ENCODE measurements around the gene NFIL3.
A peak's percentile ranks its signal among the peaks of the same experiment; 100 is the strongest.

NFIL3 gene

GRCh38 chr9:91420501-91421127, 3.0 kb downstream of the NFIL3 start:
- DNase-seq (ENCODE audit: low spot score), result no peak
- H3K9me3 ChIP-seq (replicated peaks in 1 of 2; ENCODE audit: control insufficient read depth in 2 of 2, insufficient read depth in 1 of 2, low read depth in 1 of 2, low read length in 2 of 2), result peaks cover 0 to 8% of the 10 kb centered on the region in 2 donors
- no peak overlapping the region for H2BK5ac ChIP-seq (ENCODE audit: low read length)
- WGBS, 2 donors (ENCODE audit: extremely low coverage in 2 of 2, insufficient read length in 2 of 2, insufficient replicate concordance in 1 of 2), result no CpG with 5 or more reads among the region's 16 CpGs
- H3K4me3 ChIP-seq (ENCODE audit: low read length in 2 of 2), result peak overlapping the region; percentile 68 to 82
- H3K9ac ChIP-seq (ENCODE audit: low read depth, low read length, poor library complexity), result peak overlapping the region; percentile 63
- no peak overlapping the region for H3K27ac ChIP-seq (replicated peaks; ENCODE audit: low read length)
- no peak overlapping the region for H4K91ac ChIP-seq (ENCODE audit: low read depth, low read length, poor library complexity)
- no peak overlapping the region for H2BK15ac ChIP-seq (ENCODE audit: low read length)
- peak overlapping the region; percentile 75 for H3K18ac ChIP-seq (ENCODE audit: low read length)
- peak overlapping the region; percentile 95 for H2AFZ ChIP-seq (ENCODE audit: low read length)
- no peak overlapping the region for H2BK12ac ChIP-seq (ENCODE audit: low read length)
- no peak overlapping the region for H4K8ac ChIP-seq (ENCODE audit: low read depth, low read length)
- no peak overlapping the region for H2AK5ac ChIP-seq (ENCODE audit: low read depth, low read length)
- no peak overlapping the region for H3K14ac ChIP-seq (ENCODE audit: low read length)
- no peak overlapping the region for H3K23ac ChIP-seq (ENCODE audit: low read depth, low read length, poor library complexity)
- no peak overlapping the region for H3K4ac ChIP-seq (ENCODE audit: low read length)
- H2BK120ac ChIP-seq (ENCODE audit: low read depth, low read length), result no peak overlapping the region
- H3K4me2 ChIP-seq (ENCODE audit: insufficient read depth, low read length, poor library complexity, severe bottlenecking), result peak overlapping the region; percentile 77
- H3K4me1 ChIP-seq (ENCODE audit: control insufficient read depth in 2 of 2, insufficient read depth in 1 of 2, low read depth in 1 of 2, low read length in 2 of 2), result peaks cover 4 to 7% of the 10 kb centered on the region in 2 donors
- peaks cover 1% of the 10 kb centered on the region for H3K79me1 ChIP-seq (ENCODE audit: low read depth, low read length)
- no peaks in the 10 kb centered on the region for H3K36me3 ChIP-seq (replicated peaks in 1 of 2; ENCODE audit: control insufficient read depth in 2 of 2, insufficient read depth in 2 of 2, low read length in 2 of 2)
- H3K27me3 ChIP-seq (ENCODE audit: control insufficient read depth in 3 of 3, insufficient read depth in 3 of 3, low read depth in 1 of 3, low read length in 3 of 3), result peaks cover 0 to 16% (median 15%) of the 10 kb centered on the region in 3 experiments

GRCh38 chr9:91419222-91420191, 4.1 kb downstream of the NFIL3 start:
- Histone ChIP-seq H3K4me2 (ENCODE audit: insufficient read depth, low read length, poor library complexity, severe bottlenecking) (no peak overlapping the region), H4K91ac (ENCODE audit: low read depth, low read length, poor library complexity) (no peak overlapping the region), H3K27me3 (ENCODE audit: control insufficient read depth in 3 of 3, insufficient read depth in 3 of 3, low read depth in 1 of 3, low read length in 3 of 3) (peaks cover 0 to 5% (median 4%) of the 10 kb centered on the region in 3 experiments), H3K14ac (ENCODE audit: low read length) (no peak overlapping the region), H2BK15ac (ENCODE audit: low read length) (no peak overlapping the region), H3K4me3 (ENCODE audit: low read length in 2 of 2) (no peak overlapping the region), H3K9me3 (replicated peaks in 1 of 2; ENCODE audit: control insufficient read depth in 2 of 2, insufficient read depth in 1 of 2, low read depth in 1 of 2, low read length in 2 of 2) (no peaks in the 10 kb centered on the region), H2AK5ac (ENCODE audit: low read depth, low read length) (no peak overlapping the region), H3K18ac (ENCODE audit: low read length) (no peak overlapping the region), H3K36me3 (replicated peaks in 1 of 2; ENCODE audit: control insufficient read depth in 2 of 2, insufficient read depth in 2 of 2, low read length in 2 of 2) (no peaks in the 10 kb centered on the region), H4K8ac (ENCODE audit: low read depth, low read length) (no peak overlapping the region), H3K9ac (ENCODE audit: low read depth, low read length, poor library complexity) (no peak overlapping the region), H2AFZ (ENCODE audit: low read length) (no peak overlapping the region), H3K23ac (ENCODE audit: low read depth, low read length, poor library complexity) (no peak overlapping the region), H2BK120ac (ENCODE audit: low read depth, low read length) (no peak overlapping the region), H3K27ac (replicated peaks; ENCODE audit: low read length) (no peak overlapping the region), H3K4ac (ENCODE audit: low read length) (no peak overlapping the region), H2BK12ac (ENCODE audit: low read length) (no peak overlapping the region), H3K4me1 (ENCODE audit: control insufficient read depth in 2 of 2, insufficient read depth in 1 of 2, low read depth in 1 of 2, low read length in 2 of 2) (peaks cover 2 to 7% of the 10 kb centered on the region in 2 donors), H3K79me1 (ENCODE audit: low read depth, low read length) (peaks cover 1% of the 10 kb centered on the region), H2BK5ac (ENCODE audit: low read length) (no peak overlapping the region)
- no peak for DNase-seq (ENCODE audit: low spot score)
- no CpG with 5 or more reads among the region's 10 CpGs for WGBS, 2 donors (ENCODE audit: extremely low coverage in 2 of 2, insufficient read length in 2 of 2, insufficient replicate concordance in 1 of 2)

- H3K4ac ChIP-seq (ENCODE audit: low read length), result no peak overlapping the region
- no peak overlapping the region for H3K4me3 ChIP-seq (ENCODE audit: low read length in 2 of 2)
- no peaks in the 10 kb centered on the region for H3K36me3 ChIP-seq (replicated peaks in 1 of 2; ENCODE audit: control insufficient read depth in 2 of 2, insufficient read depth in 2 of 2, low read length in 2 of 2)
- H3K79me1 ChIP-seq (ENCODE audit: low read depth, low read length), result peaks cover 1% of the 10 kb centered on the region
- no peak overlapping the region for H3K9ac ChIP-seq (ENCODE audit: low read depth, low read length, poor library complexity)
- H3K27ac ChIP-seq (replicated peaks; ENCODE audit: low read length), result no peak overlapping the region
- no peak overlapping the region for H4K8ac ChIP-seq (ENCODE audit: low read depth, low read length)
- no peak overlapping the region for H2BK120ac ChIP-seq (ENCODE audit: low read depth, low read length)
- H3K18ac ChIP-seq (ENCODE audit: low read length), result no peak overlapping the region
- H3K4me1 ChIP-seq (ENCODE audit: control insufficient read depth in 2 of 2, insufficient read depth in 1 of 2, low read depth in 1 of 2, low read length in 2 of 2), result peaks cover 2 to 7% of the 10 kb centered on the region in 2 donors
- no peak for DNase-seq (ENCODE audit: low spot score)
- H2BK15ac ChIP-seq (ENCODE audit: low read length), result no peak overlapping the region
- no peak overlapping the region for H2BK5ac ChIP-seq (ENCODE audit: low read length)
- peaks cover 0 to 3% (median 0%) of the 10 kb centered on the region in 3 experiments for H3K27me3 ChIP-seq (ENCODE audit: control insufficient read depth in 3 of 3, insufficient read depth in 3 of 3, low read depth in 1 of 3, low read length in 3 of 3)
- no peak overlapping the region for H3K4me2 ChIP-seq (ENCODE audit: insufficient read depth, low read length, poor library complexity, severe bottlenecking)
- no peak overlapping the region for H3K14ac ChIP-seq (ENCODE audit: low read length)
- no peak overlapping the region for H3K23ac ChIP-seq (ENCODE audit: low read depth, low read length, poor library complexity)
- H2AFZ ChIP-seq (ENCODE audit: low read length), result no peak overlapping the region
- H2AK5ac ChIP-seq (ENCODE audit: low read depth, low read length), result no peak overlapping the region
- H2BK12ac ChIP-seq (ENCODE audit: low read length), result no peak overlapping the region
- H4K91ac ChIP-seq (ENCODE audit: low read depth, low read length, poor library complexity), result no peak overlapping the region
- H3K9me3 ChIP-seq (replicated peaks in 1 of 2; ENCODE audit: control insufficient read depth in 2 of 2, insufficient read depth in 1 of 2, low read depth in 1 of 2, low read length in 2 of 2), result no peaks in the 10 kb centered on the region
Measured at GRCh38 chr9:91418215-91418610, 5.4 kb downstream of the NFIL3 start.

- no peaks in the 10 kb centered on the region for H3K36me3 ChIP-seq (replicated peaks in 1 of 2; ENCODE audit: control insufficient read depth in 2 of 2, insufficient read depth in 2 of 2, low read length in 2 of 2)
- no peak overlapping the region for H2AFZ ChIP-seq (ENCODE audit: low read length)
- H2BK120ac ChIP-seq (ENCODE audit: low read depth, low read length), result no peak overlapping the region
- no peak overlapping the region for H2AK5ac ChIP-seq (ENCODE audit: low read depth, low read length)
- H3K4ac ChIP-seq (ENCODE audit: low read length), result no peak overlapping the region
- H3K18ac ChIP-seq (ENCODE audit: low read length), result no peak overlapping the region
- no peak overlapping the region for H2BK15ac ChIP-seq (ENCODE audit: low read length)
- no peak overlapping the region for H3K4me2 ChIP-seq (ENCODE audit: insufficient read depth, low read length, poor library complexity, severe bottlenecking)
- H3K23ac ChIP-seq (ENCODE audit: low read depth, low read length, poor library complexity), result no peak overlapping the region
- H3K14ac ChIP-seq (ENCODE audit: low read length), result no peak overlapping the region
- H2BK12ac ChIP-seq (ENCODE audit: low read length), result no peak overlapping the region
- no peak overlapping the region for H3K27ac ChIP-seq (replicated peaks; ENCODE audit: low read length)
- H3K4me1 ChIP-seq (ENCODE audit: control insufficient read depth in 2 of 2, insufficient read depth in 1 of 2, low read depth in 1 of 2, low read length in 2 of 2), result peaks cover 2 to 7% of the 10 kb centered on the region in 2 donors
- no peaks in the 10 kb centered on the region for H3K9me3 ChIP-seq (replicated peaks in 1 of 2; ENCODE audit: control insufficient read depth in 2 of 2, insufficient read depth in 1 of 2, low read depth in 1 of 2, low read length in 2 of 2)
- no CpG with 5 or more reads among the region's 9 CpGs for whole genome bisulfite sequencing, 2 donors (ENCODE audit: extremely low coverage in 2 of 2, insufficient read length in 2 of 2, insufficient replicate concordance in 1 of 2)
- no peak for DNase-seq (ENCODE audit: low spot score)
- H2BK5ac ChIP-seq (ENCODE audit: low read length), result no peak overlapping the region
- peaks cover 0 to 3% (median 0%) of the 10 kb centered on the region in 3 experiments for H3K27me3 ChIP-seq (ENCODE audit: control insufficient read depth in 3 of 3, insufficient read depth in 3 of 3, low read depth in 1 of 3, low read length in 3 of 3)
- H3K79me1 ChIP-seq (ENCODE audit: low read depth, low read length), result no peaks in the 10 kb centered on the region
- no peak overlapping the region for H4K8ac ChIP-seq (ENCODE audit: low read depth, low read length)
- no peak overlapping the region for H3K4me3 ChIP-seq (ENCODE audit: low read length in 2 of 2)
- no peak overlapping the region for H4K91ac ChIP-seq (ENCODE audit: low read depth, low read length, poor library complexity)
- H3K9ac ChIP-seq (ENCODE audit: low read depth, low read length, poor library complexity), result no peak overlapping the region
Measured at GRCh38 chr9:91417602-91418214, 5.9 kb downstream of the NFIL3 start.

All from neuronal stem cell (in vitro differentiated cells).